DMS 273 (cell line): ENCODE measurements around the gene CLMP.
"Not testable (repeated sequence)": the region's sequence is repeated elsewhere in the genome, so short reads cannot be mapped to it uniquely, and the experiment has no call there.

Source experiments
- DNase-seq: peaks from one replicate; lab custom pipeline; 2025; ENCODE audit not compliant: unreplicated experiment; lab: John Stamatoyannopoulos, UW

The CLMP gene

GRCh38 chr11:123087657-123088056 lies 107.4 kb downstream of the CLMP start:
- DNase-seq = not testable (repeated sequence)

GRCh38 chr11:123086305-123086704 lies 108.7 kb downstream of the CLMP start:
- DNase-seq = peak; percentile 91

GRCh38 chr11:123085497-123085896 lies 109.6 kb downstream of the CLMP start:
- no peak for DNase-seq

- no peak for DNase-seq
Observed at GRCh38 chr11:123084454-123084853, 110.6 kb downstream of the CLMP start.

GRCh38 chr11:123083623-123084029 lies 111.4 kb downstream of the CLMP start:
- peak; percentile 91 for DNase-seq

GRCh38 chr11:123082977-123083376 lies 112.1 kb downstream of the CLMP start:
- DNase-seq = no peak

GRCh38 chr11:123080015-123080414 lies 115.0 kb downstream of the CLMP start:
- no peak for DNase-seq

GRCh38 chr11:123076484-123076883 lies 118.6 kb downstream of the CLMP start:
- no peak for DNase-seq

- no peak for DNase-seq
Observed at GRCh38 chr11:123073343-123074057, 121.5 kb downstream of the CLMP start.

- DNase-seq = no peak
Observed at GRCh38 chr11:123072762-123073161, 122.3 kb downstream of the CLMP start.

GRCh38 chr11:123072332-123072761 lies 122.7 kb downstream of the CLMP start:
- DNase-seq = no peak

- DNase-seq = no peak
Observed at GRCh38 chr11:123069908-123070821, 124.9 kb downstream of the CLMP start.

- peak; percentile 22 for DNase-seq
Observed at GRCh38 chr11:123065621-123066020, 129.4 kb downstream of the CLMP start.

- DNase-seq = peak; percentile 21
Observed at GRCh38 chr11:123063826-123064657, 131.0 kb downstream of the CLMP start.

- peak; percentile 81 for DNase-seq
Observed at GRCh38 chr11:123062892-123063825, 131.9 kb downstream of the CLMP start.

- DNase-seq = peak; percentile 98
Observed at GRCh38 chr11:123062158-123062891, 132.7 kb downstream of the CLMP start.

GRCh38 chr11:123061403-123062157 lies 133.5 kb downstream of the CLMP start, which contains the start of gene HSPA8:
TSS of gene HSPA8 (minus strand) at chr11:123062136. CDS start at chr11:123061324, 812 bp downstream.
- peak; percentile 75 for DNase-seq

- DNase-seq = peak; percentile 70
Observed at GRCh38 chr11:123060277-123061000, 134.6 kb downstream of the CLMP start.
